ENCODE measurements around the gene C3orf85. TPM values are rescaled to one million over a fixed set of nuclear protein-coding genes. Genes with fewer than 3 reads are reported as not detected.

Gene C3orf85, protein sequence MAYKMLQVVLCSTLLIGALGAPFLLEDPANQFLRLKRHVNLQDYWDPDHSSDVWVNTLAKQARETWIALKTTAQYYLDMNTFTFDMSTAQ
- not detected for total RNA-seq (2013)
- polyA plus RNA-seq (not detected), polyA minus RNA-seq (not detected in 2 replicates), total RNA-seq (0 to 0.92 (median 0) reads per million in 11 experiments)

- intact Hi-C loops (cut with micrococcal nuclease) = no loop called here
- Histone ChIP-seq H4K20me1 (ENCODE audit: insufficient read depth, low read length) (no peaks in the 10 kb centered on the region), H2AFZ (ENCODE audit: insufficient read depth, low read depth, low read length, poor library complexity, severe bottlenecking) (no peak within 1 kb of the TSS), H3K27ac (ENCODE audit: low read depth in 1 of 2, low read length in 2 of 2) (no peak within 1 kb of the TSS), H3K79me2 (ENCODE audit: insufficient read depth, low read length) (no peaks in the 10 kb centered on the region), H3K9me3 (replicated peaks in 1 of 2; ENCODE audit: control insufficient read depth in 1 of 2, insufficient read depth in 1 of 2, low read length in 2 of 2) (no peaks in the 10 kb centered on the region), H3K4me1 (ENCODE audit: control insufficient read depth in 1 of 2, insufficient read depth in 2 of 2, low read length in 2 of 2) (no peaks in the 10 kb centered on the region), H3K4me3 (replicated peaks in 1 of 3; ENCODE audit: low read depth in 2 of 3, low read length in 3 of 3) (no peak within 1 kb of the TSS), H3K27me3 (ENCODE audit: control insufficient read depth in 2 of 2, insufficient read depth in 2 of 2, low read length in 2 of 2) (no peaks in the 10 kb centered on the region), H3K9ac (ENCODE audit: insufficient read depth, low read length, poor library complexity, severe bottlenecking) (no peak within 1 kb of the TSS), H3K4me2 (replicated peaks; ENCODE audit: extremely low read depth, low read length, poor library complexity, severe bottlenecking) (no peak within 1 kb of the TSS), H3K36me3 (replicated peaks in 1 of 2; ENCODE audit: control insufficient read depth in 1 of 2, insufficient read depth in 2 of 2, low read length in 2 of 2) (no peaks in the 10 kb centered on the region)
- Mint-ChIP-seq H3K4me3 (no peak within 1 kb of the TSS), H3K27ac (no peak within 1 kb of the TSS), H3K36me3 (no peaks in the 10 kb centered on the region), H3K4me1 (no peaks in the 10 kb centered on the region), H3K9me3 (peaks cover 0 to 6% (median 1%) of the 10 kb centered on the region in 7 donors), H3K27me3 (ENCODE audit: low read depth in 3 of 3) (peaks cover 0 to 1% (median 0%) of the 10 kb centered on the region in 3 donors)
- no CpG with 5 or more reads among the region's 3 CpGs for WGBS (ENCODE audit: insufficient coverage)
- DNase-seq = no peak
- TF ChIP-seq CTCF (IDR thresholded peaks at IDR 0.05) = no peak
These were observed at the start of gene C3orf85 for GRCh38 chr3:109136523-109136922. Gene C3orf85, plus strand, starts transcription at chr3:109136719. Its CDS starts 129 bp downstream, at chr3:109136848.

DNA sequence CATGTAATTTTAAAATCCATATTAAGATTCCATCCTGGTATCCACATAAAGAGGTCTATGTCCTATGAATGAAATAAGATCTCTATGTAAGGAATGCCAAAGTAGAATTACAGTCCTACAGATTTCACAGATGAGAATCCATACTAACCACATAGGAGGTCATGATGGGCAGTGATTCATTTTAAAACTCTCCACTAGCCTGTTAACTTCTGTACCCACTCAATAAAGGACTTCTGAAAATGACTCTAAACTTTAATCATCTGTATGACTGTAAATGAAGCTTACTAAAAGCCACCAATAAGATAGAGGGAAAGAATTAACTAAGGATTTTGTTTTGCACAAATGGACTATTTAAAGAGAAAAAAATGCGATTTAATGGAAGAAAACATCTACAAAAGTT lies 47.3 kb upstream of the C3orf85 start:
- no peak overlapping the region for H3K27ac ChIP-seq (ENCODE audit: low read depth in 1 of 2, low read length in 2 of 2)
- H3K4me2 ChIP-seq (replicated peaks; ENCODE audit: extremely low read depth, low read length, poor library complexity, severe bottlenecking) = no peak overlapping the region
- H3K27me3 Mint-ChIP-seq (ENCODE audit: low read depth in 3 of 3) = no peaks in the 10 kb centered on the region
- no peak for DNase-seq
- no peaks in the 10 kb centered on the region for H3K79me2 ChIP-seq (ENCODE audit: insufficient read depth, low read length)
- no peaks in the 10 kb centered on the region for H3K9me3 ChIP-seq (replicated peaks in 1 of 2; ENCODE audit: control insufficient read depth in 1 of 2, insufficient read depth in 1 of 2, low read length in 2 of 2)
- intact Hi-C loops (cut with micrococcal nuclease) = no loop called here
- no peaks in the 10 kb centered on the region for H3K9me3 Mint-ChIP-seq
- H4K20me1 ChIP-seq (ENCODE audit: insufficient read depth, low read length) = no peaks in the 10 kb centered on the region
- H3K4me3 Mint-ChIP-seq = no peak overlapping the region
- no peaks in the 10 kb centered on the region for H3K4me1 Mint-ChIP-seq
- H3K27ac Mint-ChIP-seq = no peak overlapping the region
- H3K36me3 Mint-ChIP-seq = no peaks in the 10 kb centered on the region
- TF ChIP-seq CTCF (IDR thresholded peaks at IDR 0.05) = no peak
- no peak overlapping the region for H2AFZ ChIP-seq (ENCODE audit: insufficient read depth, low read depth, low read length, poor library complexity, severe bottlenecking)
- WGBS (ENCODE audit: insufficient coverage) = no CpG with 5 or more reads among the region's 1 CpG
- H3K36me3 ChIP-seq (replicated peaks in 1 of 2; ENCODE audit: control insufficient read depth in 1 of 2, insufficient read depth in 2 of 2, low read length in 2 of 2) = no peaks in the 10 kb centered on the region
- no peak overlapping the region for H3K9ac ChIP-seq (ENCODE audit: insufficient read depth, low read length, poor library complexity, severe bottlenecking)
- no peak overlapping the region for H3K4me3 ChIP-seq (replicated peaks in 1 of 3; ENCODE audit: low read depth in 2 of 3, low read length in 3 of 3)
- H3K4me1 ChIP-seq (ENCODE audit: control insufficient read depth in 1 of 2, insufficient read depth in 2 of 2, low read length in 2 of 2) = no peaks in the 10 kb centered on the region
- H3K27me3 ChIP-seq (ENCODE audit: control insufficient read depth in 2 of 2, insufficient read depth in 2 of 2, low read length in 2 of 2) = no peaks in the 10 kb centered on the region

Measured in CD14-positive monocyte (primary cell).